Cardiac atrium fibroblast (primary cell): ENCODE data around the gene DMAC2L. TPM values are rescaled to one million over a fixed set of nuclear protein-coding genes. Genes with fewer than 3 reads are reported as not detected.

Experiments
- total RNA-seq: library from RNA; depleted of rRNA; stranded (reverse); fragments of >200 nt; gene quantifications from 2 replicates; pipeline ENCODE4 v1.2.3, GENCODE V29; 2015

The DMAC2L gene
- total RNA-seq = 3.8 and 10.0 TPM in 2 replicates

GRCh38 chr14:50311972-50312733 is at the start of gene DMAC2L, which contains the start of gene L2HGDH:
DMAC2L (plus strand) TSS chr14:50312324; CDS start chr14:50321488, 9,164 bp downstream.
L2HGDH (minus strand) TSS chr14:50312229; CDS start chr14:50312150, 79 bp downstream.

Other genes starting within 250 kb of the DMAC2L start
- 3.2 and 6.3 TPM in 2 replicates for gene VCPKMT, start 195.8 kb upstream of the DMAC2L start, total RNA-seq
- gene SOS2, start 80.7 kb upstream of the DMAC2L start, total RNA-seq = 14.1 and 16.8 TPM in 2 replicates
- gene L2HGDH, start 95 bp upstream of the DMAC2L start, total RNA-seq = 1.9 and 2.2 TPM in 2 replicates
- 4.1 and 6.9 TPM in 2 replicates for gene CDKL1, start 84.6 kb downstream of the DMAC2L start, total RNA-seq
- 65.0 and 67.0 TPM in 2 replicates for gene MAP4K5, start 220.2 kb downstream of the DMAC2L start, total RNA-seq
- gene ATL1, start 247.8 kb downstream of the DMAC2L start, total RNA-seq = 0.81 and 3.1 TPM in 2 replicates